Anterior cingulate cortex (tissue), 58 donors: Measurements from ENCODE around the gene ANKRD44.
A peak's percentile ranks its signal among the peaks of the same experiment; 100 is the strongest.

Source experiments
- DNase-seq, 58 donors: peaks; one replicate each; lab custom pipeline; 2025; lab: John Stamatoyannopoulos, UW

The ANKRD44 gene

GRCh38 chr2:197265924-197266323 lies 44.7 kb downstream of the ANKRD44 start:
- no peak for DNase-seq

GRCh38 chr2:197265036-197265435 lies 45.5 kb downstream of the ANKRD44 start:
- no peak for DNase-seq

GRCh38 chr2:197264332-197264731 lies 46.2 kb downstream of the ANKRD44 start:
- no peak for DNase-seq

GRCh38 chr2:197263077-197263476 lies 47.5 kb downstream of the ANKRD44 start:
- no peak for DNase-seq

- no peak for DNase-seq
Observed at GRCh38 chr2:197261808-197262226, 48.8 kb downstream of the ANKRD44 start.

DNA sequence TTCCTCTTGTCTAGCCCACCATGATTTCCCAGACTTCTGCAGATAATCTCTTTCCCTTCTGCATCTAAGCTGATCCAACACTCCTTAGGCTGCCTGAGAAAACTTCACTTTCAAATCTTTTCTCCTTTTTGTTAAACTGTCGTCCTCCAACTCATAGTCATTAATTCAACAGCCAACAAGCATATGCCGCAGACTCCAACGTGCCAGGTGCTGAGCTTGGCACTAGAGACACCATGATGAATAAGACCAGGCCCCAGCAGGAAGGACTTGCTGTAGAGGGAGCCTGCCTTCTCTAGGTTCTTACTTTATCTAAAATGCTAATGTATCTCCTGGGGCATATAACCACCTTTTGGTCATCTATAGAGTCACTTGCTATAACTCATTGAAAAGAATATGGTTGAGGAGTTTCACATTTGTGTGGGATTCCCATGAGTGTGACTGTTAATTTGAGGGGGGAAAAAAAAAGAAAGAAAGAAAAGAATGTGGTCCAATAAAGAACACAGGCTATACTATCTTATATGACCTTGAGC lies 51.0 kb downstream of the ANKRD44 start:
- DNase-seq: no peak

DNA sequence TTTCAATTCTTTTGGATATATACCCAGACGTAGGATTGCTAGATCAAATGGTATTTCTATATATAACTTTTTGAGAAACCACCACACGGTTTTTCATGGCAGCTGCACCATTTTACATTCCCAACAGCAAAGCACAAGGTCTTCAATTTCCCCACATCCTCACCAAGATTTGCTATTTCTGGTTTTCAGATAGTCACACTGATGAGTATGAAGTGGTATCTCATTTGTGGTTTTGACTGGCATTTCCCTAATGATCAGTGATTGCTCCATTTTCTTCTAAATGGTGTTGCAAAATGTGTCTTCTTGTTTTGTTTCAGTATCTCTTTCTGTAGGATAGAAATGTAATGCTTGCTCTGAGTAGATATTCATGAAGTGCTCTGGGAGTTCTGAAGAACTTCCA lies 52.0 kb downstream of the ANKRD44 start:
- DNase-seq: no peak

DNA sequence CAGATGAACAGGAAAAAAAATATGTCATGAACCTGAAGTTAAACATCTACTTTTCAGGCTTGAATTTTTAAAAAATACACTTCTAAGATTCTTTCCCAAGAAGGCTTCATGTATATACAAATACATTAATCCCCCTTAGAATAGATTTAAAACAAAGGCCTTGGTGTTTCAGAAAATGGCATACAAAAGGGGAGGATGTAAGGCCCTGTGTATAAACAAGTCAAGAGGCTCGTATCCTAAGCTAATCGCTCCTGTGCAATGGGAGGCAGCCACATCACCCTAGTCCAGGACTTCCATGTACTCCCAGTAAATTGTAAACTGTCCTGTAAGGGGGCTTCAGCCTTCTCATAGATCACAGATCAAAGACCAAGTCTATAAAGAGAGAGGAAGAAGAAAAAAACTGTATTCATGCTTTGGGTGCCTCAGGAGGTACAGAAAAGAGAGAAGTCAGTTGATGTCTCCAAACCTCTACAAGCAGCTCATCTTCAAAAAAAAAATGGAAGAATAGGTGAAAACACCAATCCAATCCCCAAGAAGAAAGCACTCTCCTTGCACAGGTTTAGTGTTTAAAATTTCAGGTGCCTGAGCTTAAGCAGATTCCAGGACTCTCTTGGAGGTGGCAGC lies 53.9 kb downstream of the ANKRD44 start:
- no peak for DNase-seq

GRCh38 chr2:197256021-197256420 lies 54.6 kb downstream of the ANKRD44 start:
- no peak for DNase-seq

DNA sequence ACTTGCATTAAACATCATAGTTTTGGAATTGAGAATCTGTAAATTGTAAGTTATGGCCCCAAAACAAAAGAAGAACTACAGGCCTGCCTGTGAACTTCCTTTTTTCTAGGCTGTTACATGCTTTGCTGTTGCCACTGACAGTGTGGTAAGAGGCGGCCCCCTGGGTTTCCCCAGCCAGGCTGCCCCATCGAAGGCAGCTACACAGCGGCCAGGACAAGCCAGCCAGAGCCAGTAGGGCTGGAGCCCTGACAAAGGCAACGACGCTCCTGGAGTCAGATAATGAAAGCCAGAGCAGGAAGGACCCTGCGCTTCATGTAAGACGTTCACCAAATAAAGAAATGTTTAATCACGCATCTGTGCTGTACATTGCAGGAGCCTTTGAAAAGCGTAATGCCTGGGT lies 55.0 kb downstream of the ANKRD44 start:
- peak in 39 of 58 donors; percentile 6 to 75 (median 32) for DNase-seq

- no peak for DNase-seq
Observed at GRCh38 chr2:197254776-197255530, 55.6 kb downstream of the ANKRD44 start.

DNA sequence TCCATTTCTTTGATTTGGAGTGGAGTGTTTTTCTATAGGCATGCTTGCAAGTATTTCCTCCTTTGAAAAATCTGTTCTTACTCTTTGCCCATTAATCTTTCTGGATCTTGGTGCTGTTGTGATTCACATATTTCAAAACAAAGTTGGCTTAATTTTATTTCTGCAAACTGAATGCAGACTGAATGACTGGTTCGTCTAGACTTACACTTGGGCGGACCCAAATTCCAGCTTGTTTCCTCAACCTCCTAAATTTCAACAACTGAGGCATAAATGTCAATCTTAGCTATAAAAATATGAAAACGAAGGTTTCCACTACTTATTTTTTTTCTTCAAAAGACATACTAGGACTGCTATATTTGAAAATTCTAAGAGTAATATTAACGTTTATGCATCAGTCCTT lies 59.0 kb downstream of the ANKRD44 start:
- DNase-seq: no peak

GRCh38 chr2:197251163-197251562 lies 59.4 kb downstream of the ANKRD44 start:
- no peak for DNase-seq

DNA sequence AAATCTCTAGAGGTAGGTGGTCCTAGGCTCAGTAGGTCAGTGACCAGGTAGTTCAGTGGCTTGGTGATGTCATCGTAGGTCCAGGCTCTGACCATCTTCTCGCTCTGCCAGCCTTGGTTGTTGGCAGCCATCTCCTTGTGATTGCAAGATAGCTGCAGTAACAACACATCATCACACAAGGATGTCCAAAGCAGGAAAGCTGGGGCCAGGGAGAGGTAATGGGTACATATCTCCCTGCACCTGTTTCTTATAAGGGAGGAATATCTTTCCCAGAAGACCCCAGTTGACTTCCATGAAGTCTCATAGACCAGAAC lies 60.5 kb downstream of the ANKRD44 start:
- no peak for DNase-seq

DNA sequence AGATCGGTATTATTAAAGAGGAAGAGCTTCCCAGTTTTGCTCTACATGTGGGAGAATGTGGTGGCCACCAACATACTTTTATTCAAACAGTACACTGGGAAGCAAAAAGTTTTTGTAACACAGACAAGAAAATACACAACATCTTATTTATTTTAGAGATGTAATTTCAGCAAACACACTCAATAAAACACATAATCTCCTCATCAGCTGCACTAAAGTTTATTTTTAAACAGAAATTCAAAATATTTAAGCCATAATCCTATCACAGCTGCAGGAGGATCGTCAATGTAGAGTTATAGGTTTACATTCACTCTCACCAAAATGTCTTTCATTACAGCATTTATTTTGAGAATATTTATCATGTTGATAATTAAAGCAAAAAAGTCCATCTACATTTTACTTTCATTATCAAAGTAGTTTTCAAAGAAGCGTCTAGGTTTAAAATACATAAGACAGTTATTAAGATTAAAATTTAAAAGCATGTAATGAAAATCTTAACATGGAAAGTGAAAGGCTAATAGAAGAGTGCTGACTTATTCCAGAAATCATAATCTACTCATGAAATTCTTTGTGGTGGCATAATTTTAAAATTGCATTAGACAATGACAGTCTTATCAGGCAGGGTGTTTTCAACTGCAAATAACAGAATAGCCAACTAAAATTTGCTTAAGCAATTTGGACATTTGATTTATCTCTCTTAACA lies 61.0 kb downstream of the ANKRD44 start:
- no peak for DNase-seq

DNA sequence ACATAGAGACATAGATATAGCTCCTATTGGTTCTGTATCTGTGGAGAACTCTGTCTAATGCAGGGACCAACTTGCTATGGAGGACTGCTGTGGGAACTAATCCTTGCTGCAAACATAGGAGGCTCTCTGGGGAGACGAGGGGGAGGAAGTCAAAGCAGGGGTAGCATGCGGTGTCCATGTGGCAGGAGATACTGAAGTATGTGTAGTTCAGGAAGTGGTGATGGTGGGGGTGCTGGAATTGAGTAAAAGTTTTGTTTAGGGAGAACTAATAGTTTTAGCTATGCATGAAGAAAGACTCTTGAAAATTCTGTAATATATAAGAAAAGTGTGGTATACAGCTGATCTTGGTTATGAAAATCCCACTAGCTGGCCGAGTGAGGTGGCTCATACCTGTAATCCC lies 62.0 kb downstream of the ANKRD44 start:
- DNase-seq: peak in 18 of 58 donors; percentile 3 to 51 (median 14)

- DNase-seq: no peak
Observed at GRCh38 chr2:197248001-197248401, 62.6 kb downstream of the ANKRD44 start.

GRCh38 chr2:197247083-197247482 lies 63.5 kb downstream of the ANKRD44 start:
- DNase-seq: no peak

DNA sequence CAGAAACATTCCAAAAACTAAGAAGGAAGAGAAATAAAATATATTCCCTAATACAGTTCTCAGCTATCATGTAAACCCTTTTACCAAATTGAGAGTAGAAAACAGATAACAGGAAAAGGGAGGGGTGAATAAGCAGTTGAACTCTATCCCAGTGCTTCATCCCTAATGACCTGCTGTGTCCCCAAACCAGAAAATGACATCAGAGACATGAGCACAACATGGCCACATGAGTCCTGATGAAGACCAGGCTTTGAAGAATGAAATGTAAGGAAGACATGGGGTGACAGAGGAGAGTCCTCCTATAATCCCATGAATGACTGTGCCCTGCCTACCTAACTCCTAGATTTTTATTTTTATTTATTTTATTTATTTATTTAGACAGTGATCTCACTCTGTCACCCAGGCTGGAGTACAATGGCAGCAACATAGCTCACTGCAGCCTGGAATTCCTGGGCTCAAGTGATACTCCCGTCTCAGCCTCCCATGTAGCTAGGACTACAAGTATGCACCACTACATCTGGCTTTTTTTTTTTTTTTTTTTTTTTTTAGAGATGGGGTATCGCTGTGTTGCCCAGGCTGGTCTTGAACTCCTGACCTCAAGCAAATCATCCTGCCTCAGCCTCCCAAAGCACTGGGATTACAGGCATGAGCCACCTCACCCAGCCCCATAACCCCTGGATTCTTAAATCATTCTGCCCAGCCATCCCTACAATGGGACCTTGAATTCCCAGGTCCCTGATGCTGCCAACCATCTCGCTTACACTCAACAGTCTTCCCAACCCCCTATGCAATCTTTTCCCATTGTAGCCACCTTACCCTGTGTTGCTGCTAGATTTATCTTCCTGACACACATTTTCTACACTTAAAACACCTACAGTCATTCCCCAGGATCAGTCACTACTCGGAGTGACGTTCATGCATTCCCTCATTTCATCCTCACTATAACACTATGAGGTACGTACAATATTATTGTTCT lies 64.5 kb downstream of the ANKRD44 start:
- DNase-seq: no peak

GRCh38 chr2:197244349-197244748 lies 66.2 kb downstream of the ANKRD44 start:
- DNase-seq: no peak
